Measurements from ENCODE around the gene BAIAP2L1. TPM values are rescaled to one million over a fixed set of nuclear protein-coding genes. Genes with fewer than 3 reads are reported as not detected.

BAIAP2L1 gene, protein sequence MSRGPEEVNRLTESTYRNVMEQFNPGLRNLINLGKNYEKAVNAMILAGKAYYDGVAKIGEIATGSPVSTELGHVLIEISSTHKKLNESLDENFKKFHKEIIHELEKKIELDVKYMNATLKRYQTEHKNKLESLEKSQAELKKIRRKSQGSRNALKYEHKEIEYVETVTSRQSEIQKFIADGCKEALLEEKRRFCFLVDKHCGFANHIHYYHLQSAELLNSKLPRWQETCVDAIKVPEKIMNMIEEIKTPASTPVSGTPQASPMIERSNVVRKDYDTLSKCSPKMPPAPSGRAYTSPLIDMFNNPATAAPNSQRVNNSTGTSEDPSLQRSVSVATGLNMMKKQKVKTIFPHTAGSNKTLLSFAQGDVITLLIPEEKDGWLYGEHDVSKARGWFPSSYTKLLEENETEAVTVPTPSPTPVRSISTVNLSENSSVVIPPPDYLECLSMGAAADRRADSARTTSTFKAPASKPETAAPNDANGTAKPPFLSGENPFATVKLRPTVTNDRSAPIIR
- 5.8 and 6.7 TPM in 2 replicates for total RNA-seq

DNA sequence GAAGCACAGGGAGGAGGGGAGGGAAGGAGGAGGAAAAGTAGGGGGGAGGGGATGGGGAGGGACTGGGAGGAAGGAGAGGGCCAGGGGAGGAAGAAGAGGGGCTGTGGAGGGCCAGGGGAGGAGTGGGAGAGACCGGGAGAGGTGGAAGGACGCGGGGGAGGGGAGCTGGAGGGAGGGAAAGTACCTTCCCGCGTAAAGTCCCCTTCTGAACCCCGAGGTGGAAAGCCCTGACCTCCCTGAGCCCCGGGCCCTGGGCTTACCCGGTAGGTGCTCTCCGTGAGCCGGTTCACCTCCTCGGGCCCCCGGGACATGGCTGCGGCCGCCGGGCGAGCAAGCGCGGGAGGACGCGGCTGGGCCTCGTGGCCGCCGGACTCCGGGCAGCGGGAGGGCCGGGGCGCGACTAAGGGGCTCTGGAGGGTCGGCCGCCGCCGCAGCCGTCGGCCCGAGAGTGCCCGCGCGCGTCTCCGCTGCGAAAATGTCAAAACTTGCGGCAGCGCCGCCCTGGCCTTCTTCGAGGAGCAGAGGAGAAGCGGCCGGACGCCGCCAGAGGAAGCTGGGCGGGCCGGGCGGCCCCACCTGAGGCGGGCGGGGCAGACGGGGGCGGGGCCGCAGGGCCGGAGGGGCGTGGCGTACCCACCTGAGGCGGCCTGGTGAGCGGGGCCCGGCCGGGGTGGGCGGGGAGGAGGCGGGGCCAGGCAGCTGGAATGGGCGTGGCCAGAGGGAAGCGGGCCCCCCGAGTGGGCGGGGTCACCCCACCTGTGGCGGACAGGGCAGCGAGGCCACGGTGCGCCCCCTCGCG is at the start of gene BAIAP2L1:
Gene BAIAP2L1 (minus strand): TSS at position 549 of the 799 bp plus-strand sequence. CDS start 238 bp downstream, at position 311.

DNA sequence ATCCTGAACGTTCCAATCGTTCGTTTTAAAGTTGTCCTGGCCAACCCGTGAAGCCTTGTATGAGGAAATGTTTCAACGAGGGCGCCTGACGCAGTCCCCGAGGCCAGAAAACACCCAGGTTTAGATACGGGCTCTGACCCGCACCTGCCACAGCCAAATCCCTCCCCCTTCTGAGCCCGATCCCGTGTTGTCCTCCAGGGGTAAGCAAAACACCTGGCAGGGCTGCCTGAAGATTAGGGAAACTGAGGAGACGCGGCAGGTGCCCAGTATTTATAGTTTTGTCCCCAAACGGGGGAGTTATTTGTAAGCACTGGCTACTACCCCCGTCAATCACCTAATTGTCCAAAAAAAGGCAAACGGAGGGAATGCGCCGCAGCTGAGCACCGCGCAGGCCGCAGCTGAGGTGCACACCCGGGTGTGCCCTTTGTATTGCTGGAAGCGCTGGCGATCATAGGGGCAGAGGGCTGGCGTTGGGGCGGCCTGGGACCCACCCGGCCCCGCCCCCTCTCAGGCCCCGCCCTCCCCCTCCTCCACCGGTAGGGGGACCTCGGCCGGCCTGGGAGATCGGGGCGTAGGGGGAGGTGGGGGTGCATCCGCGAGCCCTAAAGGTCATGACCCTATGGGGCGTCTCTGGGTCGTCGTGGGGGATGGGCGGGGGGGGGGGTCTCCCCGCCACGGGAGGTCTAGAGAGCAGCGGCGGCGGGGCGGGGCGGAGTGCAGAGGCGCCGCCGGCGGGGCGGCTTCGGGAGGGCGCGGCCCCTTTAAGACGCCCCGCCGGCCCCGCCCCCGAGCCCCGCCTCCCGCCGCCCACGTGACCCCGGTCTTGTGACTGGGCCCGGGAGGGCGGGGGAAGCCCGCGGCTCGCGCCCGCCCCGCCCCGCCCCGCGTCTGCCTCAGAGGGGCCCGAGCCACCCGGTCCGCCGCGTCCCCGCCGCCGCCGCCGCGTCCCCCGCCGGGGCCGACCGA is 119.8 kb downstream of the BAIAP2L1 start, which contains the start of gene BRI3:
Gene BRI3 (plus strand): TSS at position 896 of the 966 bp plus-strand sequence. CDS start 110 bp downstream, outside the sequence.

DNA sequence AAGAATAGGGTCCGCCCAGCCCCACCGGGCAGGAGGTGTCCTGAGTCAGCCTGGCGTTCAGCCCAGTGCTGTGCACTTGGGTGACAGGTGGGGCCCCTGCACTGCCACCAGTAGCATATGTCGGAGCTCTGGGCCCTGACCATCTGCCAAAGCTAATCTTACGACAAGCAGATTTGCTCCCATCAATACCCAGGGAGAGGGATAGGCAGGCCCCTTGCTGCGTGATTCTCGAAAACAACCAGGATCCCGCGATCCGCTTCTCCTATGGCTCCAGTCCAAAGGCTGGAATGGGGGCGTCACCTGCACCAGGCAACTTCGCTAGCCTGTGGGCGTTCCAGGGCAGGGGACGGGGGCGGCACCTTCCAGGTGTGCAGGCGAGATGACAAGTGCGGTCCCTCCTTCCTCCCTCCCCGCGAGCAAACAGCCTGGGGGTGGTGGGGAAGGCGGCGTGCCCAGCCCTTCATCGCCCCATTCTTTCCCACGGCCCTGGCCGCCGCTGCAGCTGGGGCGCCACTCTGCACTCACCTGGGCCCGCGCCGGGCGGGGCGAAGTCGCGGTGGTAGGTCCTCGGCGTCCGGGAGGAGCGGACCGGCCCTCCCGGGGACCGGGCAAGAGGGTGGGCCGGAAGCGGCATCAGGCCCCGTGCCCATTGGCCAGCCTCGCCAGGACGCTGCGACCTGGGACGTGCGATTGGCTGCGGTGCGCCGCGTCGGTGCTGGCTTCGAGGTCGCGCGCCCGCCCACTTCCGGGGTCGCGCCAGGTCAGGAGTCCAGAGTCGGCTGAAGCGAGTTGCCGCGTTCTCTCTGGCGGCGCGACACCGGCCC is 149.1 kb downstream of the BAIAP2L1 start, which contains the start of gene TECPR1:
Gene TECPR1 (minus strand): TSS at position 632 of the 824 bp plus-strand sequence. CDS start 6,086 bp downstream, outside the sequence.

Other genes starting within 250 kb of the BAIAP2L1 start
- not detected in 2 replicates for gene BHLHA15, start 189.7 kb downstream of the BAIAP2L1 start, total RNA-seq
- 22.5 and 28.6 TPM in 2 replicates for gene TECPR1, start 148.9 kb downstream of the BAIAP2L1 start, total RNA-seq
- 62.6 and 62.7 TPM in 2 replicates for gene BRI3, start 119.4 kb downstream of the BAIAP2L1 start, total RNA-seq
- 4.9 and 9.6 TPM in 2 replicates for gene NPTX2, start 216.2 kb upstream of the BAIAP2L1 start, total RNA-seq

Data from hair follicle dermal papilla cell (primary cell).